CD4-positive, alpha-beta T cell (primary cell): ENCODE measurements around the gene SAMD4A. TPM values are rescaled to one million over a fixed set of nuclear protein-coding genes. Genes with fewer than 3 reads are reported as not detected.

Experiments used
- ATAC-seq: fragments of 200-7000 bp; cut with Tn5 transposase; one replicate; pipeline ENCODE4 v1.10.0; 2022; ENCODE audit warnings: mild to moderate bottlenecking; ENCODE audit not compliant: poor library complexity
- CTCF ChIA-PET: fragments of 350-600 bp; sonication (Branson Sonifier 250); formaldehyde crosslinking; loops from one replicate; lab custom pipeline; 2021; ENCODE audit warnings: antibody characterized with exemption, inconsistent platforms; lab: Charles Lee
- POLR2A ChIA-PET: fragments of 350-600 bp; sonication (Branson Sonifier 250); formaldehyde crosslinking; loops from one replicate; lab custom pipeline; 2021; ENCODE audit warnings: antibody characterized with exemption, inconsistent platforms; lab: Charles Lee
- DNase-seq, 14 experiments: peaks; one replicate each; pipeline ENCODE4 v3.0.0-alpha.2; 2013 to 2020; ENCODE audit warnings: mixed read lengths in 2 of 14
- H3K27ac ChIP-seq, 2 donors: one replicate each; pipeline versions ENCODE4 v1.5.1 to v1.7.0; 2013; ENCODE audit warnings: low read length in 2 of 2, low read depth in 1 of 2, mild to moderate bottlenecking in 1 of 2
- H3K27me3 ChIP-seq, 2 experiments: 1 replicate in 1 of 2; 2 replicates in 1 of 2; pipeline versions ENCODE4 v1.6.1 to v1.7.0; 2013; ENCODE audit warnings: low read length in 2 of 2, control low read depth in 1 of 2, mild to moderate bottlenecking in 1 of 2, moderate library complexity in 1 of 2; ENCODE audit not compliant: insufficient read depth in 2 of 2, control insufficient read depth in 1 of 2
- H3K36me3 ChIP-seq: one replicate; pipeline ENCODE4 v1.6.1; 2013; ENCODE audit warnings: low read length, control low read depth; ENCODE audit not compliant: insufficient read depth
- H3K4me1 ChIP-seq: one replicate; pipeline ENCODE4 v1.6.1; 2013; ENCODE audit warnings: low read length, control low read depth; ENCODE audit not compliant: insufficient read depth
- H3K4me3 ChIP-seq: one replicate; pipeline ENCODE4 v1.5.1; 2013; ENCODE audit warnings: mild to moderate bottlenecking, low read length, moderate library complexity
- H3K9me3 ChIP-seq, 2 experiments: 1 replicate in 1 of 2; 2 replicates in 1 of 2; pipeline versions ENCODE4 v1.6.1 to v1.7.0; 2013; ENCODE audit warnings: low read length in 2 of 2, mild to moderate bottlenecking in 2 of 2, control low read depth in 1 of 2, moderate library complexity in 1 of 2; ENCODE audit not compliant: control insufficient read depth in 1 of 2, insufficient read depth in 1 of 2
- H3K27ac Mint-ChIP-seq: one replicate; pipeline ENCODE4 v1.8.0; 2020; ENCODE audit warnings: mixed read lengths
- H3K27me3 Mint-ChIP-seq: one replicate; pipeline ENCODE4 v1.8.0; 2021; ENCODE audit warnings: mixed read lengths
- H3K36me3 Mint-ChIP-seq: one replicate; pipeline ENCODE4 v1.8.0; 2021; ENCODE audit warnings: low read depth, mixed read lengths
- H3K4me1 Mint-ChIP-seq: one replicate; pipeline ENCODE4 v1.8.0; 2021; ENCODE audit warnings: low read depth, mixed read lengths
- H3K4me3 Mint-ChIP-seq: one replicate; pipeline ENCODE4 v1.8.0; 2020; ENCODE audit warnings: mild to moderate bottlenecking, mixed read lengths
- H3K9me3 Mint-ChIP-seq: one replicate; pipeline ENCODE4 v1.8.0; 2020; ENCODE audit warnings: mixed read lengths
- intact Hi-C, 2 experiments: fragments of 100-400 bp; cut with DNase I in 1 of 2; cut with micrococcal nuclease in 1 of 2; formaldehyde crosslinking; loops; one replicate each; pipeline versions ENCODE4 v1.15.1 to v1.9.0; 2023 to 2025; cut with DNase I, micrococcal nuclease
- total RNA-seq, 174 experiments: library from RNA in 2 of 174; stranded (reverse) in 2 of 174; gene quantifications; one replicate each; pipeline ENCODE4 v1.2.3 and lab custom pipeline; 2021 to 2026
- TF ChIP-seq, protein P1 (sequence below): fragments of 200-600 bp; IDR thresholded peaks from one replicate; pipeline ENCODE4 v1.8.0; 2022; ENCODE audit warnings: antibody characterized with exemption, mild to moderate bottlenecking

The SAMD4A gene
- total RNA-seq, 2 experiments from 2014 or later: 1.9 to 2.3 TPM

- no peaks in the 10 kb centered on the region for H3K27me3 ChIP-seq
- Mint-ChIP-seq H3K27me3 (peaks cover 9% of the 10 kb centered on the region), H3K27ac (no peak overlapping the region), H3K36me3 (no peaks in the 10 kb centered on the region), H3K4me1 (no peaks in the 10 kb centered on the region), H3K9me3 (no peaks in the 10 kb centered on the region), H3K4me3 (no peak overlapping the region)
- H3K4me3 ChIP-seq: no peak overlapping the region
- DNase-seq (no peak), ATAC-seq (no peak)
- H3K27ac ChIP-seq: no peak overlapping the region
- ChIA-PET POLR2A (no interaction called here), CTCF (interaction anchor here (0.6 kb wide), 1 partner anchor 113 kb away, joined by 3 read pairs; no protein-coding TSS in a partner anchor)
- no peaks in the 10 kb centered on the region for H3K4me1 ChIP-seq
- H3K9me3 ChIP-seq: no peaks in the 10 kb centered on the region
- TF ChIP-seq, protein P1, sequence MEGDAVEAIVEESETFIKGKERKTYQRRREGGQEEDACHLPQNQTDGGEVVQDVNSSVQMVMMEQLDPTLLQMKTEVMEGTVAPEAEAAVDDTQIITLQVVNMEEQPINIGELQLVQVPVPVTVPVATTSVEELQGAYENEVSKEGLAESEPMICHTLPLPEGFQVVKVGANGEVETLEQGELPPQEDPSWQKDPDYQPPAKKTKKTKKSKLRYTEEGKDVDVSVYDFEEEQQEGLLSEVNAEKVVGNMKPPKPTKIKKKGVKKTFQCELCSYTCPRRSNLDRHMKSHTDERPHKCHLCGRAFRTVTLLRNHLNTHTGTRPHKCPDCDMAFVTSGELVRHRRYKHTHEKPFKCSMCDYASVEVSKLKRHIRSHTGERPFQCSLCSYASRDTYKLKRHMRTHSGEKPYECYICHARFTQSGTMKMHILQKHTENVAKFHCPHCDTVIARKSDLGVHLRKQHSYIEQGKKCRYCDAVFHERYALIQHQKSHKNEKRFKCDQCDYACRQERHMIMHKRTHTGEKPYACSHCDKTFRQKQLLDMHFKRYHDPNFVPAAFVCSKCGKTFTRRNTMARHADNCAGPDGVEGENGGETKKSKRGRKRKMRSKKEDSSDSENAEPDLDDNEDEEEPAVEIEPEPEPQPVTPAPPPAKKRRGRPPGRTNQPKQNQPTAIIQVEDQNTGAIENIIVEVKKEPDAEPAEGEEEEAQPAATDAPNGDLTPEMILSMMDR: no peak
- H3K36me3 ChIP-seq: no peaks in the 10 kb centered on the region
- intact Hi-C loops: no loop called here
These were observed 92.4 kb downstream of the SAMD4A start for GRCh38 chr14:54659365-54659764.

DNA sequence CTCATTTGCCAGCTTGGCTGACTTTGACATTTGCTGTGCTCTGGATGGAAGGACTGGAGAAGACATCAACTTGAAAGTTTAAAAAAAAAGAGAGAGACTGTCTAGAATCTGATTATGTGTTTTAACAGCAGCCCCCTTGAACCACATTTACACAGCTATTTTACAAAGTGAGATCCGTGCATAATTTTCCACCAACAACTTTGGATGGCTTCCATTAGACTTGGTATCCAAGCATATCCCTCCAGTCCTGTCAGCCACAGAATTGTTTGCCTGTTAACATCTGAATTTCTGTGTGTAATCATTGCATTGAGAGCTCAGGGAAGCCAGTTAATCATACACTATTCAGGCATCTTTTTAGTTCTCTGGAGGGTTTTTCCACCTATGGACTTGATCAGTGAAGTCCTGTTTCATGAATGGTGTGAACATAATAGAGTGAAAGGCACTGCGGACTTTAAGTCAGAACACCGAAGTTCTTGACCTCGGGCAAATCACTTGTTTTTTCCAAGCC is 93.7 kb downstream of the SAMD4A start:
- DNase-seq (no peak), ATAC-seq (no peak)
- Histone ChIP-seq H3K4me1 (no peaks in the 10 kb centered on the region), H3K4me3 (no peak overlapping the region), H3K9me3 (no peaks in the 10 kb centered on the region), H3K36me3 (no peaks in the 10 kb centered on the region), H3K27ac (no peak overlapping the region), H3K27me3 (no peaks in the 10 kb centered on the region)
- intact Hi-C loops: no loop called here
- Mint-ChIP-seq H3K4me3 (no peak overlapping the region), H3K9me3 (no peaks in the 10 kb centered on the region), H3K27me3 (no peaks in the 10 kb centered on the region), H3K4me1 (no peaks in the 10 kb centered on the region), H3K36me3 (no peaks in the 10 kb centered on the region), H3K27ac (no peak overlapping the region)
- ChIA-PET CTCF (no interaction called here), POLR2A (no interaction called here)
- TF ChIP-seq, protein P1: no peak

- Histone ChIP-seq H3K27me3 (no peaks in the 10 kb centered on the region), H3K9me3 (no peaks in the 10 kb centered on the region), H3K4me1 (no peaks in the 10 kb centered on the region), H3K4me3 (no peak overlapping the region), H3K27ac (no peak overlapping the region), H3K36me3 (no peaks in the 10 kb centered on the region)
- H3K4me1 Mint-ChIP-seq: no peaks in the 10 kb centered on the region
- no peaks in the 10 kb centered on the region for H3K36me3 Mint-ChIP-seq
- CTCF ChIA-PET: no interaction called here
- H3K9me3 Mint-ChIP-seq: no peaks in the 10 kb centered on the region
- ATAC-seq: no peak
- H3K27ac Mint-ChIP-seq: no peak overlapping the region
- no peaks in the 10 kb centered on the region for H3K27me3 Mint-ChIP-seq
- POLR2A ChIA-PET: no interaction called here
- DNase-seq: no peak
- TF ChIP-seq, protein P1: no peak
- H3K4me3 Mint-ChIP-seq: no peak overlapping the region
- intact Hi-C loops: no loop called here
These were observed 95.7 kb downstream of the SAMD4A start for GRCh38 chr14:54662491-54663133.
